ENCODE data around the gene EXD3. TPM values are rescaled to one million over a fixed set of nuclear protein-coding genes. Genes with fewer than 3 reads are reported as not detected.

EXD3 gene
- polyA plus RNA-seq, 1 of the 3 experiments (the other 2 are of a cell fraction), result 11.5 TPM

GRCh38 chr9:137402746-137403145 lies 20.2 kb downstream of the EXD3 start:
- no peak for DNase-seq
- Histone ChIP-seq H3K27ac (ENCODE audit: low read depth in 2 of 2, low read length in 1 of 2) (no peak overlapping the region), H2AFZ (ENCODE audit: low read depth) (no peak overlapping the region), H3F3A (replicated peaks; ENCODE audit: insufficient read depth) (no peaks in the 10 kb centered on the region), H3K9me2 (no peaks in the 10 kb centered on the region), H3K9ac (no peak overlapping the region), H3K36me3 (replicated peaks in 1 of 2; ENCODE audit: control insufficient read depth in 1 of 2, insufficient read depth in 2 of 2, low read length in 1 of 2) (no peaks in the 10 kb centered on the region), H3K9me3 (no peaks in the 10 kb centered on the region), H3K4me2 (no peak overlapping the region), H3K79me2 (ENCODE audit: insufficient read depth) (no peaks in the 10 kb centered on the region), H3K4me3 (ENCODE audit: low read depth in 2 of 2, low read length in 1 of 2) (no peak overlapping the region), H4K20me1 (ENCODE audit: insufficient read depth) (no peaks in the 10 kb centered on the region), H3K4me1 (ENCODE audit: control insufficient read depth in 1 of 2, insufficient read depth in 2 of 2, low read depth in 1 of 2, low read length in 1 of 2) (peaks cover 6 to 7% of the 10 kb centered on the region in 2 experiments; a peak in 2 of 4 replicates), H3K27me3 (ENCODE audit: insufficient read depth) (no peaks in the 10 kb centered on the region)
- WGBS (ENCODE audit: low lambda C conversion rate), result 90% methylated on average over 11 of the region's 11 CpGs
- CTCF ChIA-PET, result interaction anchor here (1.4 to 1.9 kb wide), 2 partner anchors 21 to 116 kb away, joined by 5 to 6 read pairs; partner anchors contain the start of genes EXD3 and NOXA1
- POLR2A ChIA-PET, result no interaction called here
- TF ChIP-seq RXRA (IDR thresholded peaks at IDR 0.05; ENCODE audit: borderline replicate concordance, low read depth) (no peak), POLR2AphosphoS5 (IDR thresholded peaks at IDR 0.05; ENCODE audit: low read depth, low read length) (no peak), RFX5 (IDR thresholded peaks at IDR 0.05; ENCODE audit: low read length) (no peak), FOXM1 (IDR thresholded peaks at IDR 0.05; ENCODE audit: low read depth) (no peak), PBX3 (IDR thresholded peaks at IDR 0.05) (no peak), NRF1 (IDR thresholded peaks at IDR 0.05; ENCODE audit: low read depth, low read length) (no peak), ELF1 (IDR thresholded peaks at IDR 0.05) (no peak), SMC3 (IDR thresholded peaks at IDR 0.05; ENCODE audit: low read depth, low read length) (no peak), ZBTB33 (IDR thresholded peaks at IDR 0.05; ENCODE audit: borderline replicate concordance, low read depth) (no peak), IRF3 (IDR thresholded peaks at IDR 0.05; ENCODE audit: low read depth, low read length) (no peak)

GRCh38 chr9:137398561-137399468 lies 24.1 kb downstream of the EXD3 start:
- no peak for DNase-seq
- ChIA-PET CTCF (no interaction called here), POLR2A (no interaction called here)
- no peaks in the 10 kb centered on the region for H3K27me3 ChIP-seq (ENCODE audit: insufficient read depth)
- H3F3A ChIP-seq (replicated peaks; ENCODE audit: insufficient read depth), result no peaks in the 10 kb centered on the region
- H3K9me2 ChIP-seq, result no peaks in the 10 kb centered on the region
- H3K36me3 ChIP-seq (replicated peaks in 1 of 2; ENCODE audit: control insufficient read depth in 1 of 2, insufficient read depth in 2 of 2, low read length in 1 of 2), result no peaks in the 10 kb centered on the region
- H3K9ac ChIP-seq, result no peak overlapping the region
- no peaks in the 10 kb centered on the region for H4K20me1 ChIP-seq (ENCODE audit: insufficient read depth)
- TF ChIP-seq TAF1 (IDR thresholded peaks at IDR 0.05; ENCODE audit: borderline replicate concordance, low read depth, low read length) (no peak), GABPA (IDR thresholded peaks at IDR 0.05; ENCODE audit: low read depth) (no peak), JUND (IDR thresholded peaks at IDR 0.05) (no peak), SIN3A (IDR thresholded peaks at IDR 0.05; ENCODE audit: borderline replicate concordance, low read depth, low read length) (no peak), GATA2 (CRISPR knock-in tag; IDR thresholded peaks at IDR 0.05) (no peak), IRF3 (IDR thresholded peaks at IDR 0.05; ENCODE audit: low read depth, low read length) (no peak), REST (IDR thresholded peaks at IDR 0.05; ENCODE audit: low read depth, low read length) (no peak), POLR2AphosphoS5 (IDR thresholded peaks at IDR 0.05; ENCODE audit: low read depth, low read length) (no peak)
- H3K9me3 ChIP-seq, result no peaks in the 10 kb centered on the region
- H3K4me1 ChIP-seq (ENCODE audit: control insufficient read depth in 1 of 2, insufficient read depth in 2 of 2, low read depth in 1 of 2, low read length in 1 of 2), result no peaks in the 10 kb centered on the region
- 93% methylated on average over 52 of the region's 60 CpGs for WGBS (ENCODE audit: low lambda C conversion rate)
- no peak overlapping the region for H2AFZ ChIP-seq (ENCODE audit: low read depth)
- H3K4me3 ChIP-seq (ENCODE audit: low read depth in 2 of 2, low read length in 1 of 2), result no peak overlapping the region
- H3K4me2 ChIP-seq, result no peak overlapping the region
- H3K79me2 ChIP-seq (ENCODE audit: insufficient read depth), result no peaks in the 10 kb centered on the region
- H3K27ac ChIP-seq (ENCODE audit: low read depth in 2 of 2, low read length in 1 of 2), result no peak overlapping the region

Measured in SK-N-SH (cell line).